Stimulated activated CD4-positive, alpha-beta T cell treated with anti-CD3 and anti-CD28 coated beads, Interleukin-12 subunit alpha, Interleukin-12 subunit beta, amount 100 ng/mL, for 48 hours (primary cell): ENCODE measurements around the gene NLGN1.
"Not testable (repeated sequence)": the region's sequence is repeated elsewhere in the genome, so short reads cannot be mapped to it uniquely, and the experiment has no call there.

Experiments used
- DNase-seq, 3 donors: peaks; one replicate each; pipeline ENCODE4 v3.0.0-alpha.2; 2020; ENCODE audit warnings: low read depth in 2 of 3, low spot score in 1 of 3

NLGN1 gene

DNA sequence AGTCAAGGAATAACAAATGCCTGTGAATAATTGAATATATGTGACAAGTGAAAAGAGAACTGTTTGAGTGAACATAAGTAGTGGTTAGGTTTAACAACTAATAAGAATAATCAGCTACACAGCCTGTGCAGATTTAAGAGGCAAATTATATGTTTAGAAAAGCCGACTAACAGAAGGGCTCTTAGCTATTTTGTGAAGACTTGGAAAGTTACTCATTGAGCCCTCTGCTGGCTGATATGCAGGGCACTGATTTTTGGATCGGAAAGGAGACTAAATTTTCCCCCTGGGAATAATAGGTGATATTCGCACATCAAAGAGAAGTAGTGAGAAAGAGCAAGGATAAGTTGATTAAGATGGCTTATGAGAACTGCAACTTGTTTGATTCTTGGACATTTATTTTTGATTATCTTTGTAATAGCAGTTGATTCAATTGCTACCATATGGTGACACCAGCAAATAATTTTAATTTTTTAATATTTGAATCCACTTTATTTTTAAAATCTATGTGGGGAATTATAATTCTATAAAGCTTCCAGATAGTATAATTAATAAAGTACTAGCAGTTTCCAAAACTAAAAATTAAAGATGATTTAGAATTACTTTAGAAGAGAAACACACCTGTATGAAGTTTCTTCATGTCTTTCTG lies 156.2 kb downstream of the NLGN1 start:
- DNase-seq = no peak

DNA sequence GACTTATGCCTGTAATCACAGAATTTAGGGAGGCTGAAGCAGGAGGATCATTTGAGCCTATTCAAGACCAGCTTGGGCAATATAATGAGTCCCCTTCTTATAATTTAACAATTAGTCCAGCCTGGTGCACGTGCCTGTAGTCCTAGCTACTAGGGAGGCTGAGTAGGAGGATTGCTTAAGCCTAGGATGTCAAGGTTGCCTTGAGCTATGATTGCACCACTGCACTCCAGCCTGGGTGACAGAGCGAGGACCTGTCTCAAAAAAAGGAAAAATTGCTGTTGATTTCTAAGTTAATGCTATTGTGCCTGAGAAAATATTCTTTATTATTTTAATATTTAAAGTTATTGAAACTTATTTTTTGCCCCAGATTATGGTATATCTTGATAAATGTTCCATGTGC lies 159.0 kb downstream of the NLGN1 start:
- no peak for DNase-seq

DNA sequence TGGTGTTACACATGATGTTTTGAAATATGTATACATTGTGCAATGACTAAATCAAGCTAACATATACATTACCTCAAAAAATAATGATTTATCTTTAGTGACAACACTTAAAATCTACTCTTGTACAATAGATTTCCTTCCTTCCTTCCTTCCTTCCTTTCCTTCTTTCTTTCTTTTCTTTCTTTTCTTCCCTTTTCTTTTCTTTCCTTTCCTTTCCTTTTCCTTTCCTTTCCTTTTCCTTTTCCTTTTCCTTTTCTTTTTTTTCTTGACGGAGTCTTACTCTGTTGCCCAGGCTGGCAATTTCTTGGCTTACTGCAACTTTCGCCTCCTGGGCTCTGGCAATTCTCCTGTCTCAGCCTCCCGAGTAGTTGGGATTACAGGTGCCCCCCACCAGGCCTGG lies 170.5 kb downstream of the NLGN1 start:
- no peak for DNase-seq

DNA sequence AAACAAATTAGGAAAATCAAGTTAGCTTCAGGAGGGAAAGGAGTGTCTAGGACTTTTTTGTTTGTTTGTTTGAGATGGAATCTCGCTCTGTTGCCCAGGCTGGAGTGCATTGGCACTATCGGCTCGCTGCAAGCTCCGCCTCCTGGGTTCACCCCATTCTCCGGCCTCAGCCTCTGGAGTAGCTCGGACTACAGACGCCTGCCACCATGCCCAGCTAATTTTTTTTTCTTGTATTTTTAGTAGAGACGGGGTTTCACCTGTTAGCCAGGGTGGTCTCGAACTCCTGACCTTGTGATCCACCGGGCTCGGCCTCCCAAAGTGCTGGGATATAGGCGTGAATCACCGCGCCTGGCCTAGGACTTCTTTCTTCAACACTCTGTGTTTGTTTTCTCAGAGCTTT lies 171.1 kb downstream of the NLGN1 start:
- no peak for DNase-seq

DNA sequence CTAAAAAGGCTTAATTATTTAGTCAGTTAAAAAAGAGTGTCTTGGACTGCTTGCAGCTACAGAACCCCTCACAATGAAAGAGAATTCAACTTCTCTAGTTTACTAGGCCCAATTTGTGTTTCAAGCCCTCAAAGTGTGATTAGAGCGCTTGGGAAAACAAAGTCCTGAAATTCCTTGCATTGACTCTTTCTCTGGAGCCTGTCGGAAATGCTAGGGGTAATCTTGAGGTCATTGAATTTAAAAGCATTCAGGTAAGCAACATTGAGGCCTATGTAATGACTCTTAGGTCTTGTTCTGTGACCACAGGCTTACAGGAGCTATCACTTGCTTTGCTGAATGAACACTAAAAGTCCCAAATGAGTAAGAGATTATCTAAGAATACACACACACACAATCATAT lies 186.0 kb downstream of the NLGN1 start:
- DNase-seq = no peak

DNA sequence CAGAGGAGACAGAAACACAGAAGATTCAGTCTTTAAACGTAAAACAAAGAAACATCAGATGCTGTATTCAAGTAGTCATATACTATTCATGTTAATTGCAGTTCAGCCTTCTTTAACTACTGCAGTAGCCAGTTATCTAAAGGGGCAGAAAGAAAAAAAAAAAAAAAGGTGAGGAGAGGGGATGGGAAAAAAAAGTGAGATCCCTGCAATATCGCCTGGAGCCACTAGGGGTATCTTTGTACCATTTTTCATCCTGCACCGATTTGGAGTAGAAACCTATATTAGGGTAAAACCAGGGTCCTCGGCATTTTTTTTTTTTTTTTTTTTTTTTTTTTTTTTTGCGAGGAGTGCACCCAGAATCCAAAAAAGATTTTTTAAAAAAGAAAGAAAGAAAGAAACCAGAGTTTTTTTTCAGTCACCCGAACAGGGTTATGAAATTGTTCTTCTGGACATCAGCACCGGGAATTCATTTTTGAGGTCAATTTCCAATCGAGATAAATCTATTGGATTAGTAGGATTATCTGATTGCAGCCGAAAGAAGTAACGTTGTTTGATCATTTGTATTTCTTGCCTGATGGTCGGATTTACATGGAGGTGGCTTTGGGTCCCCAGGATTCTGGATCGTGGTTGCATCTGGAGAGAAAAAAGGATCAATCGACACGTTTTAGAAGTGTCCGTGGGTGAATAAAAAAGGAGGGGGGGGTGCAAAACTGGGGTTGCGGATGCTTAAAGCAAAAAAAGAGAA lies 186.7 kb downstream of the NLGN1 start:
- no peak for DNase-seq

DNA sequence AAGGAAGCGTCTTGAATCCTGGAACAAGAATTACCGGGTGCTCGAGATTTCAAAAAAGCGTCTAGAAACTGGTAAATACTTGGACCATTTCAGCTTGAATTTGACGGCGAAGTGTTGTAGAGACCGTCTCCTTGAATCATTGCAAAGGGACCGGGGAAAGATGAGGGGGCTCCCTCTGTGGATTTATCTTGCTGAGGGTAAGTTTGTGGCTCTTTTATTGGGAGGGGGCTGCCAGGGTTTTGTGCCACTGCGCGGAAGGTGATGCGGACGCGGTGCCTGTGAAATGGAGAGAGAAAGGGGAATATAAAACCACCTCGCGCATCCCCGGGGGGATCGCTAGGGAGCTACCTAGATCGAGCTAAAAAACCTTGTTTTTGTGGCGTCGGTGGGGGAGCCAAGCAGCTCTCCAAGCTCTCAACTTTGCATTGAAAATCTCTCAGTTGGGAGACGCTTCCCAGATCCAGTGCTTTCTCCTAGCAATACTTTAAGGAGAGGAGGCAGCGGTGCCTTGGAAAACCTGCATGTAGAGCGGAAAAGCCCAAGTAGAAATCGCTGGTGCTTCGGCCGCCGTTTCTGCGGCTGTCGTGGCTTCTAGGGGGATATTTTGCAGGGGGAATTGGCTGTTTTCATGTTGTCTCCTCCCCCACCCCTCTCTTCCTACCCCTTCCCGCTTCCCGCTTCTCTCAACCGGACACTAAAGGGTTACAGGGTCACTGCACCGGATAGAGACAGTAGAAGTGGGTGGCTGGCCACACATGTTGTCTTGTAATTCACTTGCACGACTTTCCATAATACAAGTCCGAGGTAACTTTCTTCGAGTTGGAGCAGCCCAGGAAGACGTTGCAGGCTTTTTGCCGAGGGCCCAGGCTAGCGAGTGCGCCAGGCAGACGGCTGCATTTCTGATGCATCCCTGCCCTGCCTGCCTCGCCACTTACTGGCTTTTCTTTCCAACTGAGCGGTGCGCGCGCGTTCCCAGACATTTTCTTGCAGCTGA lies 187.6 kb downstream of the NLGN1 start:
- DNase-seq = no peak

DNA sequence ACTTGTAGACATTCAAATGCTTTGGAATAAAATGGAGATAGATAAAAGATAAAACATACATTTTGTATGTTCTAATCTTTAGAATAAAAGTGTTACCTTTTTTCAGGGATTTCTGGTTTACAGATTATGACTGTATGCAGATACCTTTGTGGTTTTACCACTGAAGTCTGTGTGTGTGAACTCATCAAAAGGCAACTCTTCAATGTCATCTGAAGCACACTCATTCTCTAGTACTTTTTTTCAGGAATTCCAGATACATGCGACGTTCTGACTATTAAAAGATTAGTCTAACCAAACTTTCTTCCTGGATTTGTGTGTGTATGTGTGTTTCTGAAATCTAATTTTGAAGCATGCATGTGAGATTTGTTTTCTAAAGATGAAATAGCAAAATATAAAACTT lies 188.6 kb downstream of the NLGN1 start:
- no peak for DNase-seq

DNA sequence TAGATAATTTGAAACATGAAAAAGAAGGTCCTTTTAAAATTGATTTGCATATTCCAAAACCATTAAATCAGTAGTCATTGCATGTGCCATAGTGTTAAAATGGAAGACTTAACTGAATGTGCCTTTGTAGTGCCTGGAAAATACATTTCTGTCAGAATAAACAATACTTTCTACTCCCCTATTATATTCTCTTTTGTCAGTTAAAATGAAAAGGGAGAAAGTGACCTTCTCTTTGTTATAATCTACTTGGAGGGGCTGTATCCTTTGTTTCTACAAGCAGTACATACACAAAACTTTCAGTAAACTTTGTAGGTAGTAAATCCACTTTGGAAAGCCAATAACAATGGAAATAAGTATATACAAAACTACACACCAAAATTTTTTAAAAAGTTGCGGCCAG lies 189.5 kb downstream of the NLGN1 start:
- no peak for DNase-seq

DNA sequence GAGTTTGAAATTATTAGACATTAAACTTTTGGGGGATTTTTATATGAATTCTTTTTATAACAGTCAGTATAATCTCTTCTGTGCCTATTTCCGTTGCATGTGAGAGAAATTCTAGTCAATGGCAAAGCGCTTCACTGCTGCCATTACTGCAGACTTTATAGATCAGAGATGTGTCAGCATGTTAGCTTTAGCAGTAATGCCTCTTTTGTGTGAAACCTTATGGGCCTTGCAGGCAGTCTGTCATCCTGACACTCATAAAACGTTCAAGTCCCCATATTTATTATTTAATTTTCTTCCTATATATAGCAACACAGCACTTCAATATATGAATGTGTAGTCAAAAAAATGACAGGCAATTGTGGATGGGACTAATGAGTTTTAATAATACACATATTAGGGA lies 191.0 kb downstream of the NLGN1 start:
- no peak for DNase-seq

DNA sequence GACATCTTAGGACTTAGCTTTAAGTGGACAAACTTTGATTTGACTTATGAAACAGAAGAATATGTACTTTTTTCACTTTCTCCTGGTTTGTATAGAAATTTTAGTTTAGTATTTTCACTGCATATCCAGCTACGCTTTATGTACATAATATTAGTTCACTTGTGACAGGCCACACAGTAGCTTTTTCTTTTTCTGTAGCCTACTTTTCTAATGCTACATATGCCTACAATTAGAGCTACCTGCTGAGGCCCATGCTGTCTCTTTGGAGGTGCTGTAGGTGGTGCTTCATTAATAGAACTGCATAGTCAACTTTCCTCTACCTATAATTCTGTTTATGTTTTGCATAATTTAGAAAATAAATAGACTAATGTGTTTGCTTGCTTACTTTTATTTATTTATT lies 191.6 kb downstream of the NLGN1 start:
- DNase-seq = no peak

DNA sequence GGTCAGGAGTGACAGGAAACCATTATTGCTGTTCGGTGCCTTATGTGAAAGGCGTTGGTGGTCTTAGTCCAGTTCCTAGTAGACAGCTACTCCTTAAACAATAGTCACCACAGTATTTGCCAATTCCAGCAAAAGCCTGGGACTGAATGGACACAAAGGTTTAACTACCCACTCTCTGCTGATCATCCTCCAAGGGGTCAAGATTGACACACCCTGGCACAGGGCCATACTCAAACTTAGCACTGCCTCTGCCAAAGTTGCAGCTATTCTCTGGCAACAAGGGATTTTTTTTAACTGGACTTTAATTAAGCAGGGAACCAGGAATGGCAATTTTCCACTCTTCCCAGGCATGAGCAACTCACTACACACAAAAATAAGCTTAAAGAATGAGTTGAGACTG lies 193.9 kb downstream of the NLGN1 start:
- no peak for DNase-seq

DNA sequence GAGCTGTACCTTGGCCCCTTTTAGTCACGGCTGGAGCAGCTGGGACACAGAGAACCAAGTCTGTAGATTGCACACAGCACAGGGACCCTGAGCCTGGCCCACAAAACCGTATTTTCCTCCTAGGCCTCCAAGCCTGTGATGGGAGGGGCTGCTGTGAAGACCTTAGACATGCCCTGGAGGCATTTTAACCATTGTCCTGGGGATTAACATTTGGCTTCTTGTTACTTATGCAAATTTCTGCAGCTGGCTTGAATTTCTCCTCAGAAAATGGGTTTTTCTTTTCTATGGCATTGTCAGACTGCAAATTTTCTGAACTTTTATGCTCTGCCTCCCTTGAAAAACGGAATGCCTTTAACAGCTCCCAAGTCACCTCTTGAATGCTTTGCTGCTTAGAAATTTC lies 197.3 kb downstream of the NLGN1 start:
- not testable (repeated sequence) for DNase-seq

DNA sequence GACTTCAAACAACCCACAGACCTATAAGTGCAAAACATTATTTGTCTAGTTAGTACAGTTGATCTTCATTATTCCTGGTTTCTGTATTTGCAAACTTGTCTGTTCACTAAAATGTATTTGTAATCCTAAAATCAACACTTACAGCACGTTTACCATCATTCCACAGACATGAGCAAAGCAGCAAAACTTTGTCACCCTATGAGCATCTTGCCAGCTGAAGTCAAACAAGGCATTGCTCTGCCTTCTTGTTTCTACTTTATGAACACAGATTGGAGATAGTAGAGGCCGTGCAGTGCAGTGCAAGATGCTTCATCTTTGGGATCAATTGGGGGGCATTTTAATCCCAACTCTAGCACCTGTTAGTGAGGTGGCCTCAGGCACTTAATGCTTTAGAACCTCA lies 202.1 kb downstream of the NLGN1 start:
- DNase-seq = no peak

DNA sequence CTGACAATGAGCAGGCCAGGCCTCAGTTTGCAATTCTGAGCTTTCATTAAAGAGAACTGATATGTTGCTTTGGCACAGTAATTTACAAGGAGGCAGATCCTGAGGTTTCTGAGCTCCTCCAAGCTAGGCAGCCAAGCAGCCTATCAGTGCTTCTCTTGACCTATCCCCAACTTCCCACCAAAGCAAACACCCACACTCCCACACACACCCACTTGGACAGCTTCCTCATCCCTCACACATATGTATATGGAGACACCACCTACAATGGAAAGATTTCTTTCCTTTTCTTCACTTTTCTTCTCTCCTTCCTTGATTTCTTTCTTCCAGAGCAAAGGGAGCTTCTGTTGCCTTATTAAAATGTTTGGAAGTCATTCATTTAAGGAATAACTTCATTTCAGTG lies 217.0 kb downstream of the NLGN1 start:
- no peak for DNase-seq

DNA sequence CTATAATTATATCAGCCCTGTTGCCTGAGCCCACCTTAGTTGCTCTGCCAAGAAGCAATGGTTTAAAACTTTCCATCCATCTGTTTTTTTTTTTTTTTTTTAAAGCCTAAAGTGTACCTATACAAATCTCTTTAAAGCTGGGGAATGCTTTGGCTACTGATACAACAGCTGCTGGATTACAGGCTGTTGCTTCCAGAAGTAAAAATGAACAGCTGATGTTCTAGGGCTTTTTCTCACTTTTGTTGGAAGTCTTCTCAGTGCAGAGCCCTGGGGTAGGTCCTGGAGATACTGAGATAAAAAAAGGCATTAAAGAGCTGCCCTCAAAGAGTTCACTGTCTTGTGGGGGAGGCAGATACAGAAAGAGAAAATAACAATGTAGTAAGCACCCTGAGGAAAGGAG lies 218.1 kb downstream of the NLGN1 start:
- DNase-seq = no peak

DNA sequence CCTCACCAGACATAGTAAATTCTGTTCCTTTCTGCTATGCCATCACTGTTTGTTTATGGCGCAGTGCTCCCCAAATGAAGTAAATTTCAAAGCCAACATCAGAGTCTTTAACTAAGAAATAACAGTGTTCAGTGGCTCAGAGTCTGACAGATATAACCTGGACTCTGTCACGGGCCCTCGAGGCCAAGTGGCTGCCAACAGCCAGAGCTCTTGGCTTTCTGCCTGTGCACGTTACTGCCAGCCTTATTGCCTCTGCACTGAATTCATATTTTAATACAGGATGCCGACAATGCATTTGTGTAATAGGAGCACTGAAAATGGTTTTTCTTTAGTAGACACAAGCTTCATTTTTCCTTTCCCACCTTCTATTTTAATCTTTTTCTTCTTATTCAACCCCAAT lies 219.9 kb downstream of the NLGN1 start:
- no peak for DNase-seq

DNA sequence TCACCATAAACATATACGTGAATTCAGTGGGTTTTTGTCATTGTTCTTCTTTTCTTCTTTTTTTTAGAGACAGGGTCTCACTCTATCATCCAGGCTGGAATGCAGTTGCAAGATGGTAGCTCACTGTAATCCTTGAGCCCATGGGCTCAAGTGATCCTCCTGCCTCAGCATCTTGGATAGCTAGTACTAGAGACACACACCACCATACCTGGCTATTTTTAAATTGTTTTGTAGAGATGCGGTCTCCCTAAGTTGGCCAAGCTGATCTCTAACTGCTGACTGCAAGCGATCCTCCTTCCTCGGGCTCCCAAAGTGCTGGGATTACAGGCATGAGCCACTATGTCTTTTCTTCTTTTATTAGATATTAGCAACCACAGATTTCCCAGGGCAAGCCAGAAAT lies 220.6 kb downstream of the NLGN1 start:
- DNase-seq = no peak

DNA sequence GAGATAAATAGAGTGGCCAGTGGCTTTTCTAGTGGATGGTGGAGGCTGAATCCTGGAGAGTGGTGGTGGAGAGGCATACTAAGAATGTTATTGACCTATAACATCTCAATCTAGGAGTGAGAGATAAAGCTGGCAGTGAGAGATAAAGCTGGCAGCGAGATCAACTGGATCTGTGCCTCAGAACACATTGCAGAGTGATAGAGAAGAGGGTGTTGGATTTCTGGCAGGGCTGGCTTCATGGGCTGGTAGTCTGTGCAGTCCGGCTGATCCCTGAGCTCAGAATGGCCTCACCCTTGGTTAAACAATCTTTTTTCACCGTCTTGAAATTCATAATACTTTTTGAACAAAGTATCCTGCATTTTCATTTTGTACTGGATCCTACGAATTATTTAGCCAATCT lies 221.2 kb downstream of the NLGN1 start:
- DNase-seq = no peak

DNA sequence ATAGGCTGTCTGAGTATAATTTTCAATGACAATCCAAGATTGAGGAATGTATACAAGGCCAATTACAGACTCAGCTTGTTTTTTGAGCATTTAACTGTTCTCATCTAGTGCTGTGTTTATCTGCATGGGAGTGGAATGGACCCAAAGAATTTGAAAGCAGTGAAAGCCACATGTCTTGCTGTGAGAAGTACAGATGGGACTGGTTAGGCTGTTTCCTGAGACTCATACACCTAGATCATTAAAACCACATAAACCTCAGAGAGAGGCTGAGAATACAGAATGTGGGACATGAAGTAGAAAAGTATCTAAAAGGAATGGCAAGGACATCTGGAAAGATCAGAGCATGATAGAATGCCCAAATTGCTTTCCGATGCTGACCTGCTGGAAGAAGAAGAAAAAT lies 224.6 kb downstream of the NLGN1 start:
- no peak for DNase-seq

DNA sequence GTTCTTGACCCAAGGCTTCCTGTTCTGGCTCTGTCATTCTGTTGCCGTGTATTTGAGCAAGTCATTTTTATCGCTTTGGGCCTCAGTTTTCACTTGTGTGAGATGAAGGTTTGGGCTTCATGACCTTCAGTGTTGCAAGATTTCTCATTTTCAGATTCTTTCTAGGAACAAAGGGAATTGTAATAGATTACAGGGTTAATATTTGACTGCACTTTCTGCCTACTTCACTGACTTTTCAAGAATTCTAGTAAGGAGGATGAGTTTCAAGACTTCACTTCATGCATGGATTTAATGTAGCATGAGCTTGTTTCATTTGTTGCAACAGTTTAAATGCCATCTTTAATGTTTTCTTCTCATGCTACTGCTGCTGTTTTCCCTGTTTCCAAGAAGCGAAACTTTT lies 226.5 kb downstream of the NLGN1 start:
- no peak for DNase-seq

DNA sequence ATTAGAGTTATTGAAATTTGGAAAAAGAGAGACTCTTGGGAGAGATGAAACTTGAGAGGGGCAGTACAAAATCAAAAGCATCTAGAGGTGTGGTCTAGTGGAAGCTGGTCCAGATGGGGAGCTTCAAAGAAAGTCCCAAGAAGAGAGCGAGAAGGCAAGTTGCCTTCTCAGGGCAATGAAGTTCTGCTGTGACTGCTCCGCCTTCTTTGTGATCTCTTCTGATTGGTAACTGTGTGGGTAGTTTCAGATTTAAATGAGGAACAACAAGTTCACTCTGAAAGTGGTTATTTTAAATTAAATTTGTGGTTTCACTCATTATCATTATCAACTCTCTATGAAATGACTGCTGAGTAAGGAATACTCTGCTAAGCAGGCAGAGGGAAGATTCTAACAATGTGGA lies 233.3 kb downstream of the NLGN1 start:
- no peak for DNase-seq
